Stimulated activated CD4-positive, alpha-beta T cell treated with anti-CD3 and anti-CD28 coated beads, Interleukin-15, amount 100 ng/mL, for 24 hours (primary cell): ENCODE data around the gene IGSF9.

Source experiments
- DNase-seq: peaks from one replicate; pipeline ENCODE4 v3.0.0-alpha.2; 2020

IGSF9 gene

GRCh38 chr1:159973350-159973940 lies 28.0 kb upstream of the IGSF9 start:
- DNase-seq: no peak

- DNase-seq: no peak
Measured at GRCh38 chr1:159972443-159973205, 27.2 kb upstream of the IGSF9 start.

GRCh38 chr1:159970932-159971342 lies 25.5 kb upstream of the IGSF9 start:
- DNase-seq: no peak

- no peak for DNase-seq
Measured at GRCh38 chr1:159968901-159969300, 23.5 kb upstream of the IGSF9 start.

- DNase-seq: no peak
Measured at GRCh38 chr1:159965263-159965662, 19.9 kb upstream of the IGSF9 start.

- no peak for DNase-seq
Measured at GRCh38 chr1:159964144-159964543, 18.7 kb upstream of the IGSF9 start.

- DNase-seq: no peak
Measured at GRCh38 chr1:159962176-159962575, 16.8 kb upstream of the IGSF9 start.

GRCh38 chr1:159961636-159962035 lies 16.2 kb upstream of the IGSF9 start:
- DNase-seq: no peak

- no peak for DNase-seq
Measured at GRCh38 chr1:159960721-159961381, 15.4 kb upstream of the IGSF9 start.

- DNase-seq: no peak
Measured at GRCh38 chr1:159959451-159959850, 14.0 kb upstream of the IGSF9 start.

GRCh38 chr1:159958719-159959380 lies 13.4 kb upstream of the IGSF9 start:
- no peak for DNase-seq

- DNase-seq: no peak
Measured at GRCh38 chr1:159957824-159958268, 12.4 kb upstream of the IGSF9 start.

- no peak for DNase-seq
Measured at GRCh38 chr1:159955456-159955855, 10.0 kb upstream of the IGSF9 start.

- DNase-seq: no peak
Measured at GRCh38 chr1:159953536-159954515, 8.4 kb upstream of the IGSF9 start, which contains the start of gene SLAMF9. SLAMF9 (minus strand) TSS chr1:159954237; CDS start chr1:159954137, 100 bp downstream.

- DNase-seq: no peak
Measured at GRCh38 chr1:159952932-159953331, 7.5 kb upstream of the IGSF9 start.

GRCh38 chr1:159951551-159951950 lies 6.1 kb upstream of the IGSF9 start:
- DNase-seq: no peak

GRCh38 chr1:159951016-159951415 lies 5.6 kb upstream of the IGSF9 start:
- DNase-seq: no peak

GRCh38 chr1:159949981-159950381 lies 4.6 kb upstream of the IGSF9 start:
- no peak for DNase-seq

GRCh38 chr1:159949123-159949522 lies 3.7 kb upstream of the IGSF9 start:
- no peak for DNase-seq

GRCh38 chr1:159947942-159948341 lies 2.5 kb upstream of the IGSF9 start:
- DNase-seq: no peak

GRCh38 chr1:159946242-159947187 lies 1.1 kb upstream of the IGSF9 start:
- DNase-seq: no peak
